Smooth muscle cell (in vitro differentiated cells): ENCODE results near the gene PROSER3. TPM values are rescaled to one million over a fixed set of nuclear protein-coding genes. Genes with fewer than 3 reads are reported as not detected.

ENCODE experiments used
- DNase-seq: peaks from one replicate; lab custom pipeline; 2025; ENCODE audit not compliant: unreplicated experiment; lab: John Stamatoyannopoulos, UW
- H2AFZ ChIP-seq: fragments of 200-600 bp; sonication (generic); 2 replicates; pipeline ENCODE4 v1.6.0; 2016; ENCODE audit warnings: antibody characterized with exemption, low read depth, mild to moderate bottlenecking
- H3F3A ChIP-seq: fragments of 200-600 bp; sonication (generic); 2 replicates; pipeline ENCODE4 v1.6.0; 2017; ENCODE audit warnings: antibody characterized with exemption, low read depth
- H3K27ac ChIP-seq: fragments of 200-600 bp; sonication (generic); 2 replicates; pipeline ENCODE4 v1.5.1; 2016; ENCODE audit warnings: low read depth, mild to moderate bottlenecking
- H3K27me3 ChIP-seq: fragments of 200-600 bp; sonication (generic); 2 replicates; pipeline ENCODE4 v1.6.1; 2016; ENCODE audit warnings: low read depth, mild to moderate bottlenecking
- H3K36me3 ChIP-seq: fragments of 200-600 bp; sonication (generic); 2 replicates; pipeline ENCODE4 v1.5.1; 2016; ENCODE audit warnings: low read depth
- H3K4me1 ChIP-seq: fragments of 200-600 bp; sonication (generic); 2 replicates; pipeline ENCODE4 v1.5.1; 2016; ENCODE audit warnings: low read depth
- H3K4me2 ChIP-seq: fragments of 200-600 bp; sonication (generic); 2 replicates; pipeline ENCODE4 v1.6.0; 2016; ENCODE audit warnings: mild to moderate bottlenecking
- H3K4me3 ChIP-seq: fragments of 200-600 bp; sonication (generic); 2 replicates; pipeline ENCODE4 v1.5.1; 2016; ENCODE audit warnings: mild to moderate bottlenecking
- H3K79me2 ChIP-seq: fragments of 200-600 bp; sonication (generic); 2 replicates; pipeline ENCODE4 v1.6.0; 2016; ENCODE audit warnings: low read depth, mild to moderate bottlenecking
- H3K9ac ChIP-seq: fragments of 200-600 bp; sonication (generic); 2 replicates; pipeline ENCODE4 v1.6.0; 2016; ENCODE audit warnings: low read depth
- H3K9me3 ChIP-seq: fragments of 200-600 bp; sonication (generic); replicated peaks from 2 replicates; pipeline ENCODE4 v1.5.1; 2016; ENCODE audit warnings: low read depth
- H4K20me1 ChIP-seq: fragments of 200-600 bp; sonication (generic); 2 replicates; pipeline ENCODE4 v1.6.0; 2016; ENCODE audit warnings: low read depth
- CTCF ChIP-seq: fragments of 200-600 bp; sonication (generic); IDR thresholded peaks from 2 replicates; pipeline ENCODE4 v1.5.1; 2017; ENCODE audit warnings: borderline replicate concordance, mild to moderate bottlenecking, antibody characterized with exemption; ENCODE audit not compliant: insufficient read depth, poor library complexity, severe bottlenecking
- WGBS: methylation state at CpG from one replicate; pipeline ENCODE4 v1.1.7; 2016; ENCODE audit warnings: low lambda C conversion rate; 5-methylcytosine and 5-hydroxymethylcytosine counted together
- polyA plus RNA-seq: library from polyadenylated mRNA; unstranded; fragments of >200 nt; fragmentation: Nextera tagmentation; extraction: Ambion mirVana; gene quantifications from 2 replicates; pipeline ENCODE4 v1.2.1, GENCODE V29; 2016
- total RNA-seq: library from RNA; depleted of rRNA; stranded (reverse); fragments of >200 nt; gene quantifications from 2 replicates; pipeline ENCODE4 v1.2.3, GENCODE V29; 2014

PROSER3 gene
- total and polyA plus RNA-seq, 2 experiments from 2014 or later: 13.7 to 24.8 TPM

GRCh38 chr19:35727956-35728706, 29.8 kb upstream of the PROSER3 start:
- H3K4me2 ChIP-seq: no peak overlapping the region
- H3F3A ChIP-seq: no peaks in the 10 kb centered on the region
- no peaks in the 10 kb centered on the region for H3K79me2 ChIP-seq
- no peak overlapping the region for H3K9ac ChIP-seq
- DNase-seq: no peak
- no peak overlapping the region for H3K27ac ChIP-seq
- no peak overlapping the region for H2AFZ ChIP-seq
- no peaks in the 10 kb centered on the region for H3K27me3 ChIP-seq
- no peak for TF ChIP-seq CTCF
- H3K4me3 ChIP-seq: no peak overlapping the region
- H3K36me3 ChIP-seq: peaks cover 6% of the 10 kb centered on the region
- H4K20me1 ChIP-seq: peaks cover 16% of the 10 kb centered on the region
- H3K9me3 ChIP-seq: no peaks in the 10 kb centered on the region
- WGBS: 98% methylated on average over 17 of the region's 19 CpGs
- H3K4me1 ChIP-seq: no peaks in the 10 kb centered on the region

- H3K4me2 ChIP-seq: no peak overlapping the region
- H3K79me2 ChIP-seq: no peaks in the 10 kb centered on the region
- H3K27ac ChIP-seq: no peak overlapping the region
- no peak for TF ChIP-seq CTCF
- peaks cover 16% of the 10 kb centered on the region for H4K20me1 ChIP-seq
- WGBS: 98% methylated on average over 18 of the region's 18 CpGs
- no peak for DNase-seq
- no peak overlapping the region for H3K9ac ChIP-seq
- H3K27me3 ChIP-seq: no peaks in the 10 kb centered on the region
- no peak overlapping the region for H2AFZ ChIP-seq
- no peaks in the 10 kb centered on the region for H3K9me3 ChIP-seq
- no peaks in the 10 kb centered on the region for H3K4me1 ChIP-seq
- no peak overlapping the region for H3K4me3 ChIP-seq
- H3F3A ChIP-seq: no peaks in the 10 kb centered on the region
- peaks cover 6% of the 10 kb centered on the region for H3K36me3 ChIP-seq
Observed at GRCh38 chr19:35729021-35729420, 29.0 kb upstream of the PROSER3 start.

- H3K9me3 ChIP-seq: no peaks in the 10 kb centered on the region
- no peaks in the 10 kb centered on the region for H3K4me1 ChIP-seq
- no peak overlapping the region for H2AFZ ChIP-seq
- H4K20me1 ChIP-seq: peaks cover 16% of the 10 kb centered on the region
- H3K9ac ChIP-seq: no peak overlapping the region
- H3K36me3 ChIP-seq: peaks cover 6% of the 10 kb centered on the region
- H3K27ac ChIP-seq: no peak overlapping the region
- no peaks in the 10 kb centered on the region for H3F3A ChIP-seq
- H3K27me3 ChIP-seq: no peaks in the 10 kb centered on the region
- no peak overlapping the region for H3K4me3 ChIP-seq
- no peak for TF ChIP-seq CTCF
- WGBS: 86% methylated on average over 7 of the region's 11 CpGs
- DNase-seq: no peak
- no peak overlapping the region for H3K4me2 ChIP-seq
- no peaks in the 10 kb centered on the region for H3K79me2 ChIP-seq
Observed at GRCh38 chr19:35729763-35730162, 28.2 kb upstream of the PROSER3 start.

GRCh38 chr19:35730326-35730725, 27.6 kb upstream of the PROSER3 start:
- DNase-seq: no peak
- Histone ChIP-seq H3K36me3 (peaks cover 6% of the 10 kb centered on the region), H3K4me3 (no peak overlapping the region), H3K27ac (no peak overlapping the region), H4K20me1 (peaks cover 16% of the 10 kb centered on the region), H3K9ac (no peak overlapping the region), H3K79me2 (no peaks in the 10 kb centered on the region), H3K9me3 (no peaks in the 10 kb centered on the region), H3K27me3 (no peaks in the 10 kb centered on the region), H3K4me2 (no peak overlapping the region), H3K4me1 (no peaks in the 10 kb centered on the region), H2AFZ (no peak overlapping the region), H3F3A (no peaks in the 10 kb centered on the region)
- TF ChIP-seq CTCF: no peak
- 97% methylated on average over 18 of the region's 18 CpGs for WGBS
